ENCODE data around the gene NCBP3.
"Not testable (repeated sequence)": the region's sequence is repeated elsewhere in the genome, so short reads cannot be mapped to it uniquely, and the experiment has no call there.

Gene NCBP3

DNA sequence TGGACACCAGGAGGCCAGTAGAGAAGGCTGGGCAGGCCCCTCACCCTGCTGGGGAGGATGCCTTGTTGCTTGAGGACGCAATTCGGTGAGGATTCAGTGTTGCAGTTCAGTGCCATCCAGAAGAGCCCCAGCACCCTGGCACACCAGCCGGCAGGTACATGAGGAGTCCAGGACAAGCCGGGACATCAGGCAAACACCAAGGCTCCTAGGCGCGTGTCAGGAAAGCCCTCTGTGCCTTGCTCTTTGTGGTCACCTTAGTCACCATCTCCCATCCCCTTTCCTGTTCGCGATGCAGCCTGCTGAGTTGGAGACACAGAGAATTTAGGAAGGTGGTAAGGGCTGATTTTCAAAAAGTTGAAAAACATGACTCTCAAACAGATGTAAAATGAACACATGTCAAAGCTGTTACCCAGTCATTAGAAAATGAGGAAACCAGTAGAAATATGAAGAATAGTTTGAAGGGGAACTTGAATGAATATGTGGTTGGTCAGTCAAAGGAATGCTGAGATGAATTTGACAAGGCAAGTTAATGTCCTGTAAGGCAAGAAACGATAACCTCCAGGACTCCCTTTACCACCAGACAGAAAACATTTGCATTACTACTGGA is 2.3 kb upstream of the NCBP3 start:
- no peak for DNase-seq (ENCODE audit: extremely low read depth in 1 of 2, low read depth in 1 of 2)

DNA sequence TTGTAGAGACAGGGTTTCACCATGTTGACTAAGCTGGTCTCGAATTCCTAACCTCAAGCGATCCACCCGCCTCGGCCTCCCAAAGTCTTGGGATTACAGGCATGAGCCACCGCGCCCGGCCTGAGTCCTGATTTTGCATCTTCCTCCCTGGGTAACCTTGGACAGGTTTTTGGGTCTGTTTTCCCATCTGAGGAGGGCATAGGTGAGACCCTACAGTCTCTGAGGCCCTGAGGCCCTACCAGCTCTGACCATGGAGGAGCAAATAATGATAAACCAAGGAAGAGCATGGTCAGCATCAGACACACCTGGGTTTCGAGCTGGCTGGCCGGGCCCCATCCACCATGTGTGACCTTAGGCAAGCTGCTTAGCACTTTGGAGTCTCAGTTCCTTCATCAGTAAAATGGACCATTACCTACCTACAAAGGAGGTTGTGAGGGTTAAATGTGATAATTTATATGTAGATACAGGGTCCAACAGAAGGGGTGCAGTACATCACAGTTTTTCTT is 1.2 kb upstream of the NCBP3 start:
- no peak for DNase-seq (ENCODE audit: extremely low read depth in 1 of 2, low read depth in 1 of 2)

GRCh38 chr17:3846437-3847164 is 555 bp upstream of the NCBP3 start:
- no peak for DNase-seq (ENCODE audit: extremely low read depth in 1 of 2, low read depth in 1 of 2)

- peak in 1 of 2 donors; percentile 44 for DNase-seq (ENCODE audit: extremely low read depth in 1 of 2, low read depth in 1 of 2)
Measured at GRCh38 chr17:3845291-3845620, 790 bp downstream of the NCBP3 start.

DNA sequence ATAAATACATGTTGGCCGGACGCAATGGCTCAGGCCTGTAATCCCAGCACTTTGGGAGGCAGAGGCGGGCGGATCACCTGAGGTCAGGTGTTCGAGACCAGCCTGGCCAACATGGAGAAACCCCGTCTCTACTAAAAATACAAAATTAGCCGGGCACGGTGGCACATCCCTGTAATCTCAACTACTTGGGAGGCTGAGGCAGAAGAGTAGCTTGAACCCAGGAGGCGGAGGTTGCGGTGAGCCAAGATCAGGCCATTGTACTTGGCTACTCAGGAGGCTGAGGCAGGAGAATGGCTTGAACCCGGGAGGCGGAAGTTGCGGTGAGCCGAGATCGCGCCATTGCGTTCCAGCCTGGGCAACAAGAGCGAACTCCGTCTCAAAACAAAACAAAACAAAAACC is 1.5 kb downstream of the NCBP3 start:
- DNase-seq (ENCODE audit: extremely low read depth in 1 of 2, low read depth in 1 of 2) = not testable (repeated sequence)

- peak in 1 of 2 donors; percentile 16 for DNase-seq (ENCODE audit: extremely low read depth in 1 of 2, low read depth in 1 of 2)
Measured at GRCh38 chr17:3843935-3844516, 2.0 kb downstream of the NCBP3 start.

DNA sequence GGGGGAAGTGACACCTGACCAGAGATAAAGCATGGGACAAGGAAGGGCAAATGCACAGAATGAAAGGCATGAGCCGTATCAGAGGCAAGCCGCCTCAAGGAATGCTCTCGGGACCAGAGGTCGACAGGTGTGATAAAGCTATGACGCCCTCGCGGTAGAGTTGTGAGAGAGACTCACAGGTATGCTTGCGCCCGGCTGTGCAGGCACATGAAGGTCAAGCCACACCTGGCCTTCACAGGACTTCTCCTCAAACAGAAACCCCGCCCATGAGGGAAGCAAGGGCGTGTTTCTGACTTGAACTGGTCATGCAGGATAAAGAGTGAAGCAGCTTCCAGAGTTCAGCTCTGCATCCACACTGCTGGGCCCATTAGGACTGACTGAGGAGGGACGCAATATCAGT is 7.8 kb downstream of the NCBP3 start:
- no peak for DNase-seq (ENCODE audit: extremely low read depth in 1 of 2, low read depth in 1 of 2)

DNA sequence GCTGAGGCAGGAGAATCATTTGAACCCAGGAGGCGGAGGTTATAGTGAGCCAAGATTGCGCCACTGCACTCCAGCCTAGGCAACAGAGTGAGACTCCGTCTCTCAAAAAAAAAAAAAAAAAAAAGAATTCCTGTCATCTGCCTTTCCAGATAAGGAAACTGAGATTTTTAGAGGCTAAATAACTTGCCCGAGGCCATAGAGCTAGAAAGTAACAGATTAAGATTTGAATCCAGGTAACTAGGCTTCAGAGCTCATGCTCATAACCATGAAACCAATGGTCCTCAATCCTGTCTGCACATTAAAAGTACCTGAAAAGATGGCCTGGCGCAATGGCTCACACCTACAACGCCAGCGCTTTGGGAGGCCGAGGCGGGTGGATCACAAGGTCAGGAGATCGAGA is 9.5 kb downstream of the NCBP3 start:
- DNase-seq (ENCODE audit: extremely low read depth in 1 of 2, low read depth in 1 of 2) = no peak

DNA sequence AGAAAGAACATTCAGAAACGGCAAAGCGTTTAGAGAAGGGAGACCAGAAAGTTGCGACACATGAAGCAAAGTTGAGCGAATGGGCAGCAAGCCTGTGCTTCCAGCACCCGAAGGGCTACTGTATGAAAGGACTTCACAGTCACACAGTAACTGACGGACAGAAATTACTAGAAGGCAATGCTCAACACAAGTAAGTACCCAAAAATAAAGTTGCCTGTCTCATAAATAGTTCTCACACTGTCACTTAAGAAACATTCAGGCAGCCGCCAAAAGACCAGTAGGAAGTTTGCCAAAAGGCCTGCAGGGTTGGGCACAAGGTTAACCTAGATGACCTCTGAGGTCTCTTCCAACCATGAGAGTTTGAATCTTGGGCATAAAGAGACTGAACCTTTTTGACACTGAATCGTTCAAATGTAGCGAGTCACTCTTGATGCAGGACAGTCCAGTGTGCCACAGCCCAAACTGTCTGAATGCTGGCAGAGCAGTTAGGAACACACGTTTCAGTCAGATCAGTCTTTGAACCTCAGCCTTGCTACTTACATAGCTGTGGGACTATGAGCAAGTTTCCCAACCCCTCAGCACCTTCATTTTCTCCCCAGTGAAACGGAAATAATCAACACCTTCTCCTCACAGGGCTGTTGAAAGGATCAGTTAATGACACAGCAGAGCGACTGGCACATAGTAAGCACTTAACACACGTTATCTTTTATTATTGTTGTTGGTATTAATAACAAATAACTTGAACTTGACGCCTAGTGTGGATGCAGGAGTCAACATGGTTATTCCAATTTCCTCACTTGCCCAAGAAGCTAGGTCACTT is 10.4 kb downstream of the NCBP3 start:
- no peak for DNase-seq (ENCODE audit: extremely low read depth in 1 of 2, low read depth in 1 of 2)

- no peak for DNase-seq (ENCODE audit: extremely low read depth in 1 of 2, low read depth in 1 of 2)
Measured at GRCh38 chr17:3834811-3835210, 11.2 kb downstream of the NCBP3 start.

DNA sequence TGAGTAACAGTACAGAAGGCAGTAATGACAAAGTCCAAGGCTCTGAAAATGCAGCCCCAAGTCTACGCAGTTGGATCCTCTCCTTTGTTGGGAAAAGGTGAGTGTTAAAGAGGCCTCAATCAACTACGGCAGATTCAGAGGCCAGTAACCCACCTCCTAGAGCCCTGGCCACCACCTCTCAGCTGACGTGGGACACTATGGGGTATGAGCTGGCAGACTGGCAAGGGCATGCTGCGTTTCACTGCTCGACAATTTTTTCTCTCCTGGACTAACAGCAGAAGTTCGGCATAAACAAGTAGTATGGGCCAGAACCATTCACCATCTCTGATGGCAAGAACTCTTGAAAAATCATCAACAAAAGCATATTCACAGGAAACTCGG is 17.2 kb downstream of the NCBP3 start:
- DNase-seq (ENCODE audit: extremely low read depth in 1 of 2, low read depth in 1 of 2) = no peak

DNA sequence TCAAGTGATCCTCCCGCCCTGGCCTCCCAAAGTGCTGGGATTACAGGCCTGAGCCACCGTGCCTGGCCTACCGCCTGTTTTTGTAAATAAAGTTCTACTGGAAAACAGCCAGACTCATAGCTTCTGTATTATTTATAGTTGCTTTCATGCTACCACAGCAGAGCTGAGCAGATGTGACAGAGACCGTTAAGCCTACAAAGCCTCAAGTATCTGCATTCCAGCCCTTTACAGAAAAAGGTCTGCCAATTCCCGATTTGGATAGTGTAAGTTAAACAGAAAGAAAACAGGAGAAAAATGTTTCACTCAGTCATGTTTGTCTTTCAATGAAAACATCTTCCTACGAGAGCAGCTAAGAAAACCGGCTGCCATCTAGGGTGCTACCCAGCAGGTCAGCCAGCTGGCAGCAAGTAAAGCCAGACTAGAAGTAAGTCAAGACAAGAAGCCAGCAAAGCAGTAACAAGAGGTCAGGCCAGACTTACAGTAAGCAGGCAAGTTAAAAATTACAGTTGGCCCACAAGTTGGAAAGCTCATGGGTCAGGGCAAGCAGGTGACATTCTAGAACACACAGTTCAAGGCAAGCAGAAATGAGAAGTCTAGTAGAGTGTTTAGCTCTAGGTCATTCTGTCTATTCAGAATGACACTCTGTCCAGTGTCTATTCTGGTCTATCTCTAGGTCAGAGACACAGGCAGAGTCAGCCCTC is 17.7 kb downstream of the NCBP3 start:
- DNase-seq (ENCODE audit: extremely low read depth in 1 of 2, low read depth in 1 of 2) = no peak

DNA sequence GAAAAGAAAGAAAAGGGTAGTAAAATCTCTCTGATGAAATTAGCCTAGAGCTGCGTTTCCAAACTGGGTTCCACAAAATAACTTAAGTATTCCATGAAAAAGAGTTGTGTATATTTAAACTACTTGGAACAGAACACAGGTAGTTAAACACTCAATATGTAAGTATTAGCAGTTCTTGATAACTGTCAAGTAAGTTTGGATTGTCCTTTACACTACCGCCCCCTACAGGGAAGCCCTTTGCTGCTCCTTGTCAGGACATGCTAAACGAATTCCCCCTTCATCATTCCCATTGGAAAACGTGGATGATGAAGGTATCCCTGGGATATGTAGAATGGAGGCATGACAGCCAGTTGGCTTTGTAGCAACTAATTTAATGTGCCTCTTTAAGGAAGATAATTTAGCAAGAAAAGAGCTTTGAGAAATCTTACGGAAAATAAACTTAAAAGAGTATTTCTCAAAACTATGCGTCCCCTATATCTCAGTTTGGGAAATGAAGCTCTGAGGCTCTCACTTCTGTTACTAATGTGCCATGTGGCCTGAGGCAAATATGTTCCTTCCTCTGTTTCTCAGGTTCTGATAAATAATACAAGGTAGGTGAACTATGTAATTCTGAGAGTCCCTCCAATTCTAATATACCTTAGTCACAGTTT is 18.8 kb downstream of the NCBP3 start:
- DNase-seq (ENCODE audit: extremely low read depth in 1 of 2, low read depth in 1 of 2) = peak in 1 of 2 donors; percentile 35

GRCh38 chr17:3826191-3826590 is 19.9 kb downstream of the NCBP3 start:
- no peak for DNase-seq (ENCODE audit: extremely low read depth in 1 of 2, low read depth in 1 of 2)

DNA sequence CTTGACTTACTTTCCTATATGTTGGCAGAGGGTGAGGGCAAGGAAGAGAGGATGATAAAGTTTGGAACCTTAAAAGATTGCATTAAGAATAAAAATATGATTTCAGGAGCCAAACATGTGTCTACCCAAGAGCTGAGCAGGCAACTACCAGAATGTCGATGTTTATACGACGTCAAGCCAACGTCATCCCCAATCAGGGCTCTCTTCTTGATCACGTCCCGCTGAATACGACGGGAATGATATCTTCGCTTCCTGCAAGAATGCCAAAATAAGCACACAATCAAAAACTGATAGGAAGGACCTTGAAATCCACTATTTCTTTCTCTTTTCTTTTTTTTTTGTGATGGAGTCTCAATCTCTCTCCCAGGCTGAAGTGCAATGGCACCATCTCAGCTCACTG is 24.9 kb downstream of the NCBP3 start:
- no peak for DNase-seq (ENCODE audit: extremely low read depth in 1 of 2, low read depth in 1 of 2)

DNA sequence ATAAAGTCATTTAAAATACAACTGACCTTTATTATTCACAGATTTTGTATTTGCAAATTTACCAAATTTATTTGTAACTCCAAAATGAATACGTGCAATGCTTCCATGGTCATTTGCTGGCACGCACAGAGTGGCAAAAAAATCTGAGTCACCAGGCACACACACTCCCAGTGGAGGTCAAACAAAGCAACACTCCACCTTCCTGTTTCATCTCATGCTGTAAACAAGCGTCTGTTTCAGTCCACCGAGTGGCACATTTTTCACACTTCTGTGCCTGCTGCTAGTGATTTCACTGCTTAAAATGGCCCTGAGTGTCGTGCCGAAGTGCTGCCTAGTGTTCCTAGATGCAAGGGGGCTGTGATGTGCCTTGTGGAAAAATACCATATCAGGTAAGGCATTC is 27.3 kb downstream of the NCBP3 start:
- no peak for DNase-seq (ENCODE audit: extremely low read depth in 1 of 2, low read depth in 1 of 2)

GRCh38 chr17:3817851-3818605 is 28.0 kb downstream of the NCBP3 start:
- DNase-seq (ENCODE audit: extremely low read depth in 1 of 2, low read depth in 1 of 2) = no peak

DNA sequence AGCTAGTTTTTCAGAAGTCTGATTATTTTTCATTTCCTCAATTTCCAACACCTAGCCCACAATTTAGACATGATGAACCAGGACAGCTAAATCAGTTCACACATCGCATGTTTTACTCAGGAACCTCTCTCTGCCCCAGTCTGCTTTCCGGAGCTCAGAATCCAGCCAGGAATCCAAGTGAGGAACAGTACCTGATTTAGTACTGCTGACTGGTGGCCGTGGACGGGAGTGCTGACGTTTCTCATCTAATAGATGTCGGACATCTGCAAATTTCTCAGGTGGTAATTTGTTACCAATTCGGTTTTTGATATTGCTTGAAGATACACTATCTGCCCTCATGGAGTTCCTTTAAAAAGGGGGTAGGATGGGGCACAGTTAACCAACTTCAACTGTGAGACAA is 30.1 kb downstream of the NCBP3 start:
- DNase-seq (ENCODE audit: extremely low read depth in 1 of 2, low read depth in 1 of 2) = no peak

GRCh38 chr17:3815122-3815521 is 30.9 kb downstream of the NCBP3 start:
- DNase-seq (ENCODE audit: extremely low read depth in 1 of 2, low read depth in 1 of 2) = no peak

- no peak for DNase-seq (ENCODE audit: extremely low read depth in 1 of 2, low read depth in 1 of 2)
Measured at GRCh38 chr17:3814361-3814760, 31.7 kb downstream of the NCBP3 start.

Data from stimulated activated CD8-positive, alpha-beta memory T cell treated with anti-CD3 and anti-CD28 coated beads, Interleukin-7, amount 100 ng/mL, for 48 hours (primary cell).